PC-9 (cell line): Measurements from ENCODE around the gene ARHGAP26. TPM values are rescaled to one million over a fixed set of nuclear protein-coding genes. Genes with fewer than 3 reads are reported as not detected.

Experiments used
- BruUV-seq: library from RNA; stranded (reverse); fragments of 400-500 nt; replicated peaks from 2 replicates; lab custom pipeline; 2021; lab: Mats Ljungman, UMichigan
- CTCF ChIA-PET: fragments of 300-600 bp; sonication (Branson Sonifier 250); formaldehyde crosslinking; loops from one replicate; lab custom pipeline; 2022; ENCODE audit warnings: antibody characterized with exemption; lab: Charles Lee
- POLR2A ChIA-PET: fragments of 300-600 bp; sonication (Branson Sonifier 250); formaldehyde crosslinking; loops from one replicate; lab custom pipeline; 2022; ENCODE audit warnings: antibody characterized with exemption; ENCODE audit not compliant: unreplicated experiment; lab: Charles Lee
- DNase-seq, 2 experiments: peaks; one replicate each; pipeline versions ENCODE4 v3.0.0 to v3.0.0-alpha.2; 2015 to 2022; ENCODE audit warnings: mixed read lengths in 1 of 2
- H2AFZ ChIP-seq: fragments of 200-600 bp; sonication (generic); 2 replicates; pipeline ENCODE4 v1.8.1; 2017; ENCODE audit warnings: antibody characterized with exemption
- H3F3A ChIP-seq: fragments of 200-600 bp; sonication (generic); 2 replicates; pipeline ENCODE4 v1.8.1; 2017; ENCODE audit warnings: antibody characterized with exemption, mild to moderate bottlenecking, low read depth; ENCODE audit not compliant: insufficient read depth
- H3K27ac ChIP-seq: fragments of 200-600 bp; sonication (generic); 2 replicates; pipeline ENCODE4 v1.6.1; 2016; ENCODE audit warnings: mixed run types
- H3K27me3 ChIP-seq: fragments of 200-600 bp; sonication (generic); 2 replicates; pipeline ENCODE4 v1.6.1; 2016; ENCODE audit warnings: low read depth, mixed run types; ENCODE audit not compliant: insufficient read depth
- H3K36me3 ChIP-seq: fragments of 200-600 bp; sonication (generic); 2 replicates; pipeline ENCODE4 v1.6.1; 2016; ENCODE audit warnings: low read depth, mixed run types
- H3K4me1 ChIP-seq: fragments of 200-600 bp; sonication (generic); replicated peaks from 2 replicates; pipeline ENCODE4 v1.6.1; 2016; ENCODE audit warnings: mixed run types; ENCODE audit not compliant: insufficient read depth
- H3K4me2 ChIP-seq: fragments of 200-600 bp; sonication (generic); 2 replicates; pipeline ENCODE4 v1.6.1; 2017; ENCODE audit warnings: mixed run types
- H3K4me3 ChIP-seq: fragments of 200-600 bp; sonication (generic); 2 replicates; pipeline ENCODE4 v1.6.1; 2016; ENCODE audit warnings: mixed run types
- H3K79me2 ChIP-seq: fragments of 200-600 bp; sonication (generic); 2 replicates; pipeline ENCODE4 v1.6.1; 2017; ENCODE audit warnings: low read depth, mixed run types
- H3K9me2 ChIP-seq: fragments of 200-600 bp; sonication (generic); 2 replicates; pipeline ENCODE4 v1.8.1; 2017; ENCODE audit warnings: mild to moderate bottlenecking; ENCODE audit not compliant: insufficient read depth
- H3K9me3 ChIP-seq: fragments of 200-600 bp; sonication (generic); 2 replicates; pipeline ENCODE4 v1.8.1; 2016; ENCODE audit warnings: low read depth; ENCODE audit not compliant: insufficient read depth
- H4K20me1 ChIP-seq: fragments of 200-600 bp; sonication (generic); 2 replicates; pipeline ENCODE4 v1.8.1; 2017; ENCODE audit not compliant: insufficient read depth
- EZH2 ChIP-seq: fragments of 200-600 bp; sonication (generic); IDR thresholded peaks from 2 replicates; pipeline ENCODE4 v1.8.0; 2017; ENCODE audit warnings: antibody characterized with exemption, low read depth
- intact Hi-C: fragments of 100-400 bp; cut with micrococcal nuclease; formaldehyde crosslinking; loops from one replicate; pipeline ENCODE4 v1.10.0; 2022; ENCODE audit not compliant: unreplicated experiment
- total RNA-seq: library from RNA; stranded (reverse); gene quantifications from 2 replicates; pipeline ENCODE4 v1.2.3, GENCODE V29; 2021
- TF ChIP-seq, protein P1 (sequence below): fragments of 200-600 bp; sonication (generic); conservative IDR thresholded peaks from 2 replicates; pipeline ENCODE4 v1.6.1; 2017; ENCODE audit warnings: mixed run types, antibody characterized with exemption, mild to moderate bottlenecking, moderate library complexity

ARHGAP26 gene
- total RNA-seq, 1 experiment from 2014 or later: 29.7 TPM

DNA sequence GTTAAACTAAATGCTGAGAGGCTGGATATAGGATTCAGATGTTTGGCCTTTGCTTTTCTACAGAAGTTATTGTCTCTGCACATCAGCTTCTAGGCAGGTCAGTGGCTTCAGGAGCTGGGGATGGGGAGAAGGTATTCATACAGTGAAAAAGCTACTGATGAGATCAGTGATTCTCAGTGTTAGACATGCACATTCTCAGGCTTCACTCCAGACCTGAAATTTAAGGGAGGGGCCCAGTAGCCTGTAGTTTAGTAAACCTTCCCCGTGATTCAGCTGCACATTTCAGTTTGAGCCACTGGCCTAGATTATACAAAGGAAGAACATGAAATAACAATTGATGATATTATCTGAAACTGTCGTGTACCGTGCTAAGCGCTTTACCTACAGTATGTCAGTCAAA, 127.2 kb downstream of the ARHGAP26 start:
- BruUV-seq: no TSS peak
- no peak for DNase-seq
- intact Hi-C loops: no loop called here
- H3K4me1 ChIP-seq: peaks cover 39% of the 10 kb centered on the region
- TF ChIP-seq, protein P1, sequence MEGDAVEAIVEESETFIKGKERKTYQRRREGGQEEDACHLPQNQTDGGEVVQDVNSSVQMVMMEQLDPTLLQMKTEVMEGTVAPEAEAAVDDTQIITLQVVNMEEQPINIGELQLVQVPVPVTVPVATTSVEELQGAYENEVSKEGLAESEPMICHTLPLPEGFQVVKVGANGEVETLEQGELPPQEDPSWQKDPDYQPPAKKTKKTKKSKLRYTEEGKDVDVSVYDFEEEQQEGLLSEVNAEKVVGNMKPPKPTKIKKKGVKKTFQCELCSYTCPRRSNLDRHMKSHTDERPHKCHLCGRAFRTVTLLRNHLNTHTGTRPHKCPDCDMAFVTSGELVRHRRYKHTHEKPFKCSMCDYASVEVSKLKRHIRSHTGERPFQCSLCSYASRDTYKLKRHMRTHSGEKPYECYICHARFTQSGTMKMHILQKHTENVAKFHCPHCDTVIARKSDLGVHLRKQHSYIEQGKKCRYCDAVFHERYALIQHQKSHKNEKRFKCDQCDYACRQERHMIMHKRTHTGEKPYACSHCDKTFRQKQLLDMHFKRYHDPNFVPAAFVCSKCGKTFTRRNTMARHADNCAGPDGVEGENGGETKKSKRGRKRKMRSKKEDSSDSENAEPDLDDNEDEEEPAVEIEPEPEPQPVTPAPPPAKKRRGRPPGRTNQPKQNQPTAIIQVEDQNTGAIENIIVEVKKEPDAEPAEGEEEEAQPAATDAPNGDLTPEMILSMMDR: no peak
- TF ChIP-seq EZH2: no peak
- CTCF ChIA-PET: interaction anchor here (0.6 to 1.3 kb wide), 2 partner anchors 9 to 483 kb away, joined by 4 to 8 read pairs; no protein-coding TSS in a partner anchor
- no peaks in the 10 kb centered on the region for H3K9me3 ChIP-seq
- no peak overlapping the region for H2AFZ ChIP-seq
- peaks cover 34% of the 10 kb centered on the region for H3F3A ChIP-seq
- H3K79me2 ChIP-seq: no peaks in the 10 kb centered on the region
- 0 out of 2 replicates have a peak, but pooled peaks cover 3% of the 10 kb centered on the region for H3K36me3 ChIP-seq
- H3K4me3 ChIP-seq: no peak overlapping the region
- H3K27me3 ChIP-seq: no peaks in the 10 kb centered on the region
- no peak overlapping the region for H3K4me2 ChIP-seq
- H4K20me1 ChIP-seq: no peaks in the 10 kb centered on the region
- no peaks in the 10 kb centered on the region for H3K9me2 ChIP-seq
- POLR2A ChIA-PET: no interaction called here
- no peak overlapping the region for H3K27ac ChIP-seq

DNA sequence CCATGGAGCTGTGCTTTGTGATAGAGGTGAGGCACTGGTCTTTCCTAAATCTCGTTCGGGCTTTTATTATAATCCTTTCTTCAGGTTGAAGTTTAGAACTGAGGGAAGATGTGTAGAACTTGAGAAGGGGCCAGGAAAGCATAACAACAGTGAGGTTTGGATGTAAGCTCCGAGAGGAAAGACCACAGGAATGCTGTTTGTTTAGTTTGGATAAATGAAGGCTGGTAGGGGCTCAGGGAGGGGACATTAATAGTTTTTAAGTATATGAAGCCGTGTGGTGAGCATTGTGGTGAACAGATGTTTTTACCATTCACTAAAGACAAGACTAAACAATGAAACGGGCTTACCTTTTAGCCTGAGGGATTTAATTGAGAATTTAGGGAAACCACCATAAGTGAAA, 130.8 kb downstream of the ARHGAP26 start:
- BruUV-seq: no TSS peak
- no peak overlapping the region for H3K27ac ChIP-seq
- intact Hi-C loops: no loop called here
- H3K36me3 ChIP-seq: peaks cover 3% of the 10 kb centered on the region; the same call in 1 of the 2 replicates
- no peak overlapping the region for H3K4me3 ChIP-seq
- no peaks in the 10 kb centered on the region for H3K9me2 ChIP-seq
- H4K20me1 ChIP-seq: no peaks in the 10 kb centered on the region
- H3K79me2 ChIP-seq: no peaks in the 10 kb centered on the region
- no peaks in the 10 kb centered on the region for H3K27me3 ChIP-seq
- ChIA-PET POLR2A (interaction anchor here (0.5 kb wide), 2 partner anchors 131 to 256 kb away, joined by 3 read pairs; no protein-coding TSS in a partner anchor), CTCF (interaction anchor here (1.2 to 1.8 kb wide), 2 partner anchors 20 to 187 kb away, joined by 3 to 5 read pairs; no protein-coding TSS in a partner anchor)
- no peak for TF ChIP-seq EZH2
- TF ChIP-seq, protein P1: no peak
- DNase-seq: peak; percentile 42 to 83
- H2AFZ ChIP-seq: no peak overlapping the region
- no peaks in the 10 kb centered on the region for H3K9me3 ChIP-seq
- peak overlapping the region; percentile 52 for H3K4me2 ChIP-seq
- peaks cover 46% of the 10 kb centered on the region for H3K4me1 ChIP-seq
- peaks cover 25% of the 10 kb centered on the region for H3F3A ChIP-seq

DNA sequence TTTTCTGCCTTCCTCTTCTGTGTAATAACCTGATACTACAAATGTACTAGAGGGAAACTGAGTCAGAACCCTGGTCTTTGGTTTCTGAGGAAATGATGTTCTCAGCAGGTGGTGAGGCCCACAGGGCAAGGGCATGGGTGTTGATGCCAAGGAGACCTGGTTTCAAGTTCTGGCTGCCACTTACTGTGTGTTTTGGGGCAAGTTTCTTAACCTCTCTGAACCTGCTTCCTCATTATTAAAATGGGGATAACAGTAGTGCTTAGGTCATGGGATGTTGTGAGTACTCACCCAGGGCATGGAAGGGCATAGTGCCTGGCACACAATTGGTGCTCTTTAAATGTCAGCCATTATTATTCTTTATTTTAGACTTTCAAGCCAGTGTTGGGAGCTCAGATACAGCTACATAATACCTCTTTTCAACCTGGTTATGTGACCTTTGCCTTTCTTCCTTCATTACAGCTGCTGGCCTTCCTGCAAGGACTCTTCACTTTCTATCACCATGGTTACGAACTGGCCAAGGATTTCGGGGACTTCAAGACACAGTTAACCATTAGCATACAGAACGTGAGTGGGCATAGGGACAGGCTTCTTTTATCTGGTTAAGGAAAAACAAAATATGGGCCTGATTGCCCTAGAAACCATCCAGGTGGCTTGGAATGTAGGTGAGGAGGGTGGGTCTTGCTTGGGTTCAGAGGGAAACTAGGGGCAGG, 131.5 kb downstream of the ARHGAP26 start:
- Histone ChIP-seq H3F3A (peaks cover 18% of the 10 kb centered on the region), H3K36me3 (peaks cover 3% of the 10 kb centered on the region; the same call in 1 of the 2 replicates), H3K9me2 (no peaks in the 10 kb centered on the region), H3K79me2 (no peaks in the 10 kb centered on the region), H4K20me1 (no peaks in the 10 kb centered on the region), H2AFZ (no peak overlapping the region), H3K4me3 (no peak overlapping the region), H3K4me2 (peak overlapping the region; percentile 52), H3K4me1 (peaks cover 39% of the 10 kb centered on the region), H3K27me3 (no peaks in the 10 kb centered on the region), H3K27ac (no peak overlapping the region), H3K9me3 (no peaks in the 10 kb centered on the region)
- no peak for DNase-seq
- intact Hi-C loops: no loop called here
- ChIA-PET CTCF (interaction anchor here (1.2 to 1.8 kb wide), 2 partner anchors 21 to 188 kb away, joined by 3 to 5 read pairs; no protein-coding TSS in a partner anchor), POLR2A (interaction anchor here (0.5 kb wide), 2 partner anchors 132 to 257 kb away, joined by 3 read pairs; no protein-coding TSS in a partner anchor)
- TF ChIP-seq EZH2: no peak
- TF ChIP-seq, protein P1: no peak
- BruUV-seq: no TSS peak
